MM.1S (cell line): ENCODE results near the gene ZNF565.

Source experiments
- CTCF ChIP-seq: fragments of 300-600 bp; sonication (generic); IDR thresholded peaks from 2 replicates; pipeline ENCODE4 v1.5.1; 2016; ENCODE audit warnings: antibody characterized with exemption, low read length, mixed read lengths
- EZH2 ChIP-seq: fragments of 300-600 bp; sonication (generic); optimal IDR thresholded peaks from 2 replicates; pipeline ENCODE3; 2017; ENCODE audit warnings: low read depth, mild to moderate bottlenecking, antibody characterized with exemption, low read length, mixed read lengths

- TF ChIP-seq EZH2 = no peak
- no peak for TF ChIP-seq CTCF
These were observed 73.2 kb downstream of the ZNF565 start for GRCh38 chr19:36141039-36141927.
